ENCODE results near the gene GTF3C2. TPM values are rescaled to one million over a fixed set of nuclear protein-coding genes. Genes with fewer than 3 reads are reported as not detected.

Gene GTF3C2
- total and polyA plus RNA-seq, 2 of the 13 experiments (the other 11 are each of a cell fraction or from before 2014, with no cell fraction given), result 77.5 to 130 TPM

DNA sequence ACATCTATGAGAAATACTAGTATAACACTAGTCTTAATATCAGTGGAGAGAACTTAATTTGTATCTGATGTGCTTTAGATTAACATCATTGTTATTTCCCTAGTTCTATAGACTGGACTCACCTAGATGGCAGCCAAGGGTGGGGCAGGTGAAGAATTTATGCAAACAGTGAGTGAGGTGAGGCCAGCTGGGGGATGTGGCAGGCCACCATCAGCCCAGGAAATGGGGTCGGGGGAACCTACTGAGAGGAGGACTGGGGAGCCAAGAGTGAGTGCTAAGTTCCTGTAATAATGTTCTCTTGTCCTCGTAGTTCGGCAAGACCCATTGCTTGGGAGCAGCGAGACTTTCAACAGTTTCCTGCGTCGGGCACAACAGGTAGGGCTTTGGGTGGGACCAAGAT, 16.4 kb upstream of the GTF3C2 start:
- no peaks in the 10 kb centered on the region; a peak in 1 of 5 replicates for H3K27me3 ChIP-seq (ENCODE audit: control insufficient read depth in 1 of 2, insufficient read depth in 2 of 2, low read length in 2 of 2)
- H2AFZ ChIP-seq (ENCODE audit: low read length), result no peak overlapping the region
- peaks cover 3% of the 10 kb centered on the region for H4K20me1 ChIP-seq (ENCODE audit: insufficient read depth, low read length)
- H3K4me1 ChIP-seq (ENCODE audit: insufficient read depth, low read length), result peaks cover 38% of the 10 kb centered on the region
- H3K4me2 ChIP-seq (ENCODE audit: low read depth, low read length), result no peak overlapping the region
- WGBS (ENCODE audit: low lambda C conversion rate), result 96% methylated on average over 6 of the region's 6 CpGs
- peaks cover 35 to 67% of the 10 kb centered on the region in 2 experiments for H3K36me3 ChIP-seq (replicated peaks in 1 of 2; ENCODE audit: control insufficient read depth in 1 of 2, insufficient read depth in 2 of 2, low read length in 2 of 2)
- no peak for ATAC-seq
- peaks cover 51% of the 10 kb centered on the region for H3K79me2 ChIP-seq (ENCODE audit: insufficient read depth, low read length)
- H3K9me3 ChIP-seq (ENCODE audit: low read length), result no peaks in the 10 kb centered on the region
- FAIRE-seq, result no peak
- BruUV-seq (replicated peaks), result no TSS peak
- in situ Hi-C loops (cut with HindIII; ENCODE audit: extremely low pct_ligation_motif_present, low pct_unique_long_range_greater_than_20kb), result loop anchor here (5.0 kb wide), 1 partner anchor 51 kb away; the partner anchor contains the start of gene MPV17
- DNase-seq (ENCODE audit: low spot score), result no peak
- intact Hi-C loops (cut with micrococcal nuclease; ENCODE audit: unreplicated experiment), result loop anchor here (10.0 kb wide), 1 partner anchor 118 kb away; no protein-coding TSS in a partner anchor
- TF ChIP-seq ZFP82 (CRISPR knock-in tag; IDR thresholded peaks at IDR 0.05; ENCODE audit: borderline replicate concordance), result no peak
- no peak for TF ChIP-seq TEAD3 (CRISPR knock-in tag; optimal IDR thresholded peaks at IDR 0.05; ENCODE audit: borderline replicate concordance)
- CTCF ChIA-PET (ENCODE audit: low intra/inter-chr PET ratio, low total read pairs), result no interaction called here
- H3K9ac ChIP-seq (ENCODE audit: insufficient read depth, low read depth, low read length), result no peak overlapping the region
- H3K27ac ChIP-seq (ENCODE audit: extremely low read length, insufficient read depth, low read length), result no peak overlapping the region
- POLR2A ChIA-PET, result interaction anchor here (1.1 to 9.5 kb wide), 3 partner anchors 9 to 19 kb away, joined by 4 to 125 read pairs (median 12); partner anchors contain the start of gene GTF3C2
- H3K4me3 ChIP-seq (replicated peaks in 1 of 3; ENCODE audit: insufficient read depth in 1 of 3, low read depth in 2 of 3, low read length in 3 of 3), result no peak overlapping the region

GRCh38 chr2:27370816-27371620, 14.5 kb upstream of the GTF3C2 start:
- Histone ChIP-seq H3K79me2 (ENCODE audit: insufficient read depth, low read length) (peaks cover 54% of the 10 kb centered on the region), H3K9ac (ENCODE audit: insufficient read depth, low read depth, low read length) (peak overlapping the region; percentile 97), H3K4me2 (ENCODE audit: low read depth, low read length) (peak overlapping the region; percentile 99), H3K36me3 (replicated peaks in 1 of 2; ENCODE audit: control insufficient read depth in 1 of 2, insufficient read depth in 2 of 2, low read length in 2 of 2) (peaks cover 30 to 66% of the 10 kb centered on the region in 2 experiments), H3K27ac (ENCODE audit: extremely low read length, insufficient read depth, low read length) (peak overlapping the region; percentile 83), H3K27me3 (ENCODE audit: control insufficient read depth in 1 of 2, insufficient read depth in 2 of 2, low read length in 2 of 2) (no peaks in the 10 kb centered on the region; a peak in 1 of 5 replicates), H2AFZ (ENCODE audit: low read length) (no peak overlapping the region), H4K20me1 (ENCODE audit: insufficient read depth, low read length) (no peaks in the 10 kb centered on the region; the same call in 1 of the 2 replicates), H3K9me3 (ENCODE audit: low read length) (no peaks in the 10 kb centered on the region), H3K4me1 (ENCODE audit: insufficient read depth, low read length) (peaks cover 41% of the 10 kb centered on the region), H3K4me3 (replicated peaks in 1 of 3; ENCODE audit: insufficient read depth in 1 of 3, low read depth in 2 of 3, low read length in 3 of 3) (peak overlapping the region; percentile 85 to 96 (median 95))
- CTCF ChIA-PET (ENCODE audit: low intra/inter-chr PET ratio, low total read pairs), result interaction anchor here (1.1 to 2.5 kb wide), 2 partner anchors 50 to 212 kb away, joined by 3 to 15 read pairs; partner anchors contain the start of gene ZNF512
- TSS peak; percentile 50 for BruUV-seq (replicated peaks)
- intact Hi-C loops (cut with micrococcal nuclease; ENCODE audit: unreplicated experiment) (loop anchor here (1.0 to 10.0 kb wide), 4 partner anchors 14 to 116 kb away; partner anchors contain the start of gene GTF3C2), in situ Hi-C loops (cut with HindIII; ENCODE audit: extremely low pct_ligation_motif_present, low pct_unique_long_range_greater_than_20kb) (loop anchor here (5.0 kb wide), 1 partner anchor 49 kb away; the partner anchor contains the start of gene MPV17)
- 1% methylated on average over 22 of the region's 46 CpGs for WGBS (ENCODE audit: low lambda C conversion rate)
- ATAC-seq, result peak; percentile 53
- POLR2A ChIA-PET, result interaction anchor here (0.9 to 9.5 kb wide), 13 partner anchors 10 to 160 kb away, joined by 3 to 125 read pairs (median 6); partner anchors contain the start of genes ATRAID, GTF3C2, MPV17 and NRBP1
- DNase-seq (ENCODE audit: low spot score), result no peak
- FAIRE-seq, result no peak
- no peak for TF ChIP-seq ZNF615 (CRISPR knock-in tag; IDR thresholded peaks at IDR 0.05; ENCODE audit: borderline replicate concordance)
- no peak for TF ChIP-seq SPEN (CRISPR knock-in tag; IDR thresholded peaks at IDR 0.05; ENCODE audit: low read depth)
- TF ChIP-seq RBFOX2 (IDR thresholded peaks at IDR 0.05; ENCODE audit: low read depth, low read length), result peak; percentile 7; the same call in 1 of the 2 replicates
- no peak for TF ChIP-seq ZSCAN31 (CRISPR knock-in tag; IDR thresholded peaks at IDR 0.05; ENCODE audit: low read depth)
- no peak for TF ChIP-seq PRPF4 (IDR thresholded peaks at IDR 0.05; ENCODE audit: low read depth, low read length, poor library complexity, severe bottlenecking)
- no peak for TF ChIP-seq JUNB (CRISPR knock-in tag; IDR thresholded peaks at IDR 0.05; ENCODE audit: borderline replicate concordance)
- TF ChIP-seq SP1 (IDR thresholded peaks at IDR 0.05), result no peak
- TF ChIP-seq SP1 (CRISPR knock-in tag; IDR thresholded peaks at IDR 0.05), result no peak
- no peak for TF ChIP-seq NCOA1 (CRISPR knock-in tag; IDR thresholded peaks at IDR 0.05)
- no peak for TF ChIP-seq EHMT2 (IDR thresholded peaks at IDR 0.05; ENCODE audit: borderline replicate concordance, low read depth, low read length)
- TF ChIP-seq USF2 (IDR thresholded peaks at IDR 0.05; ENCODE audit: low read depth, low read length), result 0 out of 2 replicates have a peak, but pooled peaks have one; percentile 1
- no peak for TF ChIP-seq USF2 (CRISPR knock-in tag; IDR thresholded peaks at IDR 0.05; ENCODE audit: borderline replicate concordance)
- TF ChIP-seq ZNF781 (CRISPR knock-in tag; IDR thresholded peaks at IDR 0.05; ENCODE audit: borderline replicate concordance, not compliant biosample characterization), result no peak
